Osteoblast (primary cell): Measurements from ENCODE around the gene CHI3L2. TPM values are rescaled to one million over a fixed set of nuclear protein-coding genes. Genes with fewer than 3 reads are reported as not detected.

Experiments used
- DNase-seq: peaks from one replicate; pipeline ENCODE4 v3.0.0; 2011; ENCODE audit warnings: low spot score, mixed read lengths; ENCODE audit not compliant: insufficient read length; ENCODE audit errors: missing footprints
- H2AFZ ChIP-seq: 2 replicates; pipeline ENCODE4 v1.6.0; 2011; ENCODE audit warnings: mild to moderate bottlenecking, low read length
- H3K27ac ChIP-seq: 2 replicates; pipeline ENCODE4 v1.5.1; 2011; ENCODE audit warnings: mild to moderate bottlenecking, low read depth, low read length, moderate library complexity
- H3K27me3 ChIP-seq: 2 replicates; pipeline ENCODE4 v1.6.0; 2012; ENCODE audit warnings: mild to moderate bottlenecking, control low read depth, inconsistent platforms, low read length, moderate library complexity; ENCODE audit not compliant: insufficient read depth
- H3K36me3 ChIP-seq: 2 replicates; pipeline ENCODE4 v1.5.1; 2011; ENCODE audit warnings: mild to moderate bottlenecking, low read length, control low read depth, moderate library complexity; ENCODE audit not compliant: insufficient read depth
- H3K4me1 ChIP-seq: 2 replicates; pipeline ENCODE4 v1.5.1; 2011; ENCODE audit warnings: mild to moderate bottlenecking, low read length, control low read depth, moderate library complexity; ENCODE audit not compliant: insufficient read depth
- H3K4me2 ChIP-seq: 2 replicates; pipeline ENCODE4 v1.6.0; 2011; ENCODE audit warnings: mild to moderate bottlenecking, low read length; ENCODE audit not compliant: insufficient read depth
- H3K4me3 ChIP-seq: fragments of 200-600 bp; sonication (generic); 3 replicates; pipeline ENCODE4 v1.5.1; 2012; ENCODE audit warnings: mild to moderate bottlenecking, low read length, inconsistent platforms; ENCODE audit not compliant: insufficient read depth
- H3K79me2 ChIP-seq: 2 replicates; pipeline ENCODE4 v1.6.0; 2012; ENCODE audit warnings: mild to moderate bottlenecking, low read length, control low read depth, inconsistent platforms; ENCODE audit not compliant: insufficient read depth
- H3K9me3 ChIP-seq: 2 replicates; pipeline ENCODE4 v1.5.1; 2011; ENCODE audit warnings: low read depth, low read length, control low read depth
- H4K20me1 ChIP-seq: 2 replicates; pipeline ENCODE4 v1.6.0; 2012; ENCODE audit warnings: mild to moderate bottlenecking, low read length, control low read depth; ENCODE audit not compliant: insufficient read depth
- CTCF ChIP-seq: IDR thresholded peaks from 2 replicates; pipeline ENCODE4 v1.5.1; 2011; ENCODE audit warnings: mild to moderate bottlenecking, low read depth, low read length, moderate library complexity; ENCODE audit errors: extremely low read depth
- total RNA-seq: library from RNA; depleted of rRNA; stranded (reverse); fragments of >200 nt; gene quantifications from 2 replicates; pipeline ENCODE4 v1.2.3, GENCODE V29; 2012

The CHI3L2 gene
- total RNA-seq, 1 donor, result 2.9 TPM

- no peak overlapping the region for H3K27ac ChIP-seq
- H3K9me3 ChIP-seq, result no peaks in the 10 kb centered on the region
- no peaks in the 10 kb centered on the region for H4K20me1 ChIP-seq
- no peaks in the 10 kb centered on the region for H3K4me1 ChIP-seq
- no peaks in the 10 kb centered on the region for H3K36me3 ChIP-seq
- no peak overlapping the region for H3K4me2 ChIP-seq
- no peaks in the 10 kb centered on the region for H3K79me2 ChIP-seq
- TF ChIP-seq CTCF, result no peak
- peaks cover 10% of the 10 kb centered on the region for H3K27me3 ChIP-seq
- H2AFZ ChIP-seq, result no peak overlapping the region
- DNase-seq, result no peak
- no peak overlapping the region for H3K4me3 ChIP-seq
Observed at GRCh38 chr1:111251570-111251969, 24.1 kb downstream of the CHI3L2 start.

- Histone ChIP-seq H3K79me2 (no peaks in the 10 kb centered on the region), H4K20me1 (no peaks in the 10 kb centered on the region), H3K36me3 (no peaks in the 10 kb centered on the region), H3K27ac (no peak overlapping the region), H3K4me3 (no peak overlapping the region), H3K4me1 (no peaks in the 10 kb centered on the region), H3K27me3 (peaks cover 10% of the 10 kb centered on the region), H3K4me2 (no peak overlapping the region), H2AFZ (no peak overlapping the region), H3K9me3 (no peaks in the 10 kb centered on the region)
- no peak for DNase-seq
- TF ChIP-seq CTCF, result no peak
Observed at GRCh38 chr1:111252786-111253185, 25.3 kb downstream of the CHI3L2 start.

DNA sequence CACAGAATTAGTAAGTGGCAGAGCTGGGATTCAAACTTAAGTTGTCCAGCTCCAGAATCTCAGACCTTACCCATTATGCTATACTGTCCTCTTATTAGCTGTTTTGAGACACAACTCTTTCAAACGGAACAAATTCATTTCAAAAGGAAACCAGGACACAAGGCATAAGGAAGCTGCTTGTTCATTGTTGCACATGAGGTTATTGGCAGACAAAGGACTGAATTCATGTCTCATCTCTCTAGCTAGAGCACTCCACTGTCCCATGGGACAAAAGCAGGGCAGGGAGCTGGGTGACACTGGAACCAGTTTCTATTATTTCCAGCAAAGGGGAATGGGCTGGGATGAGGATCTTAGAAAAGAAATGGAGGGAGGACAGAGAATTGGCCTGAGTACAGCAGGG lies 26.4 kb downstream of the CHI3L2 start:
- no peak for TF ChIP-seq CTCF
- Histone ChIP-seq H3K27me3 (peaks cover 10% of the 10 kb centered on the region), H3K27ac (no peak overlapping the region), H4K20me1 (no peaks in the 10 kb centered on the region), H3K4me3 (no peak overlapping the region), H2AFZ (no peak overlapping the region), H3K36me3 (no peaks in the 10 kb centered on the region), H3K79me2 (no peaks in the 10 kb centered on the region), H3K9me3 (no peaks in the 10 kb centered on the region), H3K4me1 (no peaks in the 10 kb centered on the region), H3K4me2 (no peak overlapping the region)
- DNase-seq, result no peak

DNA sequence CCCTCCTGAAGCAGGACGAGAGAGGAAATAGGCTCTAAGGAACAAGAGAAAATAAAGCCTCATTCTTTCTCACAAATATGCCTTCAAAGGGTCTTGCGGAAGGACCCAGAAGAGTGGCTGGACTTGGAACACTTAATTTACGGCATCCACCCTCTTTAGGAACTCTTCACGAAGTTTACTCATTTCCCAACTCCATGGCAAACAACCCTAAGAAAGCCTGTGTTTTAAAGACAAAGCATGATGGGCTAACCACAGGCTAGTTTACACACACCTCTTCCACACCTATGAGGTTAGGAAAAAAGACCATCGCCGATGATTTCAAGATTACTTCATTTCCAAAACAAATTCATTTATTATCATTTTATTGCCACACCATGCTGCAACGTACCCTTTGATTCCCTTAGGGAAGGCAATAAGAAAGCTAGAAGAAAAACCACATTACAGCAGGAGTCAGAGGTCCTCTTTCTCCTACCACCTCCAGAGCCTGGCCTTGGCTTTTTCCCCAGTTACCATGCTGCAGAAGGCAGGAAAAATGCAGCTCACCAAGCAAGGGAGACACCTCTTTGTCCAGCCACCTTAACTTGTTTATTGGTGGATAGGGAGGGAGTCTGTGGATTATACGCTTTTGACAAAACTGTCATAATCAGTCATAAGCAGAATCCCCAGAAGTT lies 29.6 kb downstream of the CHI3L2 start:
- no peaks in the 10 kb centered on the region for H3K79me2 ChIP-seq
- H3K9me3 ChIP-seq, result no peaks in the 10 kb centered on the region
- peaks cover 2% of the 10 kb centered on the region for H3K27me3 ChIP-seq
- H4K20me1 ChIP-seq, result no peaks in the 10 kb centered on the region
- H2AFZ ChIP-seq, result no peak overlapping the region
- H3K36me3 ChIP-seq, result no peaks in the 10 kb centered on the region
- DNase-seq, result no peak
- H3K27ac ChIP-seq, result no peak overlapping the region
- TF ChIP-seq CTCF, result no peak
- no peak overlapping the region for H3K4me2 ChIP-seq
- H3K4me1 ChIP-seq, result no peaks in the 10 kb centered on the region
- no peak overlapping the region for H3K4me3 ChIP-seq
